H9 (cell line): ENCODE results near the gene GBA2. TPM values are rescaled to one million over a fixed set of nuclear protein-coding genes. Genes with fewer than 3 reads are reported as not detected.

Experiments
- DNase-seq: peaks from one replicate; pipeline ENCODE4 v3.0.0-alpha.2; 2017
- H2AFZ ChIP-seq: one replicate; pipeline ENCODE4 v1.6.1; 2013; ENCODE audit warnings: mild to moderate bottlenecking, low read length, control low read depth, moderate library complexity
- H2AK5ac ChIP-seq: 2 replicates; pipeline ENCODE4 v1.6.1; 2013; ENCODE audit warnings: low read length, control low read depth, mixed read lengths; ENCODE audit not compliant: insufficient read length
- H2BK120ac ChIP-seq: one replicate; pipeline ENCODE4 v1.6.1; 2013; ENCODE audit warnings: low read depth, mild to moderate bottlenecking, low read length, control low read depth, inconsistent platforms; ENCODE audit not compliant: poor library complexity, severe bottlenecking
- H2BK12ac ChIP-seq: 2 replicates; pipeline ENCODE4 v1.6.1; 2013; ENCODE audit warnings: low read length, control low read depth, mixed read lengths, low read depth; ENCODE audit not compliant: insufficient read length
- H2BK15ac ChIP-seq: 2 replicates; pipeline ENCODE4 v1.6.1; 2013; ENCODE audit warnings: low read depth, low read length, control low read depth
- H2BK20ac ChIP-seq: one replicate; pipeline ENCODE4 v1.6.1; 2013; ENCODE audit warnings: low read depth, mild to moderate bottlenecking, low read length, control low read depth, inconsistent platforms; ENCODE audit not compliant: poor library complexity, severe bottlenecking
- H2BK5ac ChIP-seq: 2 replicates; pipeline ENCODE4 v1.6.1; 2013; ENCODE audit warnings: low read length, control low read depth, mixed read lengths; ENCODE audit not compliant: insufficient read length
- H3K14ac ChIP-seq: 2 replicates; pipeline ENCODE4 v1.6.1; 2013; ENCODE audit warnings: low read length, control low read depth; ENCODE audit not compliant: insufficient read depth
- H3K18ac ChIP-seq: 2 replicates; pipeline ENCODE4 v1.6.1; 2013; ENCODE audit warnings: low read depth, mild to moderate bottlenecking, mixed read lengths, low read length, control low read depth; ENCODE audit not compliant: insufficient read length
- H3K23ac ChIP-seq: 2 replicates; pipeline ENCODE4 v1.6.1; 2013; ENCODE audit warnings: low read length, control low read depth, mixed read lengths, low read depth; ENCODE audit not compliant: insufficient read length
- H3K23me2 ChIP-seq: 2 replicates; pipeline ENCODE4 v1.6.1; 2013; ENCODE audit warnings: low read depth, mild to moderate bottlenecking, mixed read lengths, low read length, control low read depth; ENCODE audit not compliant: insufficient read length, poor library complexity, severe bottlenecking
- H3K27ac ChIP-seq: 2 replicates; pipeline ENCODE4 v1.5.1; 2013; ENCODE audit warnings: low read length, control low read depth, mixed read lengths, low read depth; ENCODE audit not compliant: insufficient read length
- H3K27me3 ChIP-seq: 2 replicates; pipeline ENCODE4 v1.6.1; 2013; ENCODE audit warnings: low read length, control low read depth, inconsistent platforms; ENCODE audit not compliant: insufficient read depth
- H3K4ac ChIP-seq: 2 replicates; pipeline ENCODE4 v1.6.1; 2013; ENCODE audit warnings: low read depth, mild to moderate bottlenecking, control low read depth, inconsistent platforms, low read length, moderate library complexity
- H3K4me1 ChIP-seq: 2 replicates; pipeline ENCODE4 v1.6.1; 2013; ENCODE audit warnings: low read length, control low read depth, inconsistent platforms; ENCODE audit not compliant: insufficient read depth
- H3K4me2 ChIP-seq: 2 replicates; pipeline ENCODE4 v1.6.1; 2013; ENCODE audit warnings: low read length, control low read depth, mixed read lengths; ENCODE audit not compliant: insufficient read length, insufficient read depth
- H3K56ac ChIP-seq: 2 replicates; pipeline ENCODE4 v1.6.1; 2013; ENCODE audit warnings: low read depth, mild to moderate bottlenecking, mixed read lengths, low read length, control low read depth; ENCODE audit not compliant: insufficient read length
- H3K79me1 ChIP-seq: 2 replicates; pipeline ENCODE4 v1.6.1; 2013; ENCODE audit warnings: low read depth, mild to moderate bottlenecking, moderate library complexity, low read length, control low read depth, inconsistent platforms; ENCODE audit not compliant: insufficient read depth, poor library complexity, severe bottlenecking
- H3K79me2 ChIP-seq: 2 replicates; pipeline ENCODE4 v1.6.1; 2013; ENCODE audit warnings: low read length, control low read depth, inconsistent platforms; ENCODE audit not compliant: insufficient read depth
- H3K9ac ChIP-seq: 2 replicates; pipeline ENCODE4 v1.6.1; 2013; ENCODE audit warnings: low read length, control low read depth, mixed read lengths; ENCODE audit not compliant: insufficient read length; ENCODE audit errors: extremely low read depth
- H3K9me3 ChIP-seq: one replicate; pipeline ENCODE4 v1.6.1; 2013; ENCODE audit warnings: low read depth, low read length, inconsistent platforms; ENCODE audit not compliant: control insufficient read depth
- H3T11ph ChIP-seq: one replicate; pipeline ENCODE4 v1.6.1; 2013; ENCODE audit warnings: mild to moderate bottlenecking, low read length, control low read depth, inconsistent platforms
- H4K20me1 ChIP-seq: one replicate; pipeline ENCODE4 v1.6.1; 2013; ENCODE audit not compliant: control insufficient read depth, insufficient read length, insufficient read depth
- H4K5ac ChIP-seq: 2 replicates; pipeline ENCODE4 v1.6.1; 2013; ENCODE audit warnings: low read depth, mild to moderate bottlenecking, mixed read lengths, low read length, control low read depth; ENCODE audit not compliant: insufficient read length
- H4K8ac ChIP-seq: replicated peaks from 2 replicates; pipeline ENCODE4 v1.6.1; 2013; ENCODE audit warnings: low read length, control low read depth, mixed read lengths, low read depth; ENCODE audit not compliant: insufficient read length
- H4K91ac ChIP-seq: 2 replicates; pipeline ENCODE4 v1.6.1; 2013; ENCODE audit warnings: low read depth, mild to moderate bottlenecking, moderate library complexity, mixed read lengths, low read length, control low read depth; ENCODE audit not compliant: insufficient read length
- H3K27ac Mint-ChIP-seq, 3 experiments: 2 replicates in 2 of 3; 3 replicates in 1 of 3; pipeline ENCODE4 v1.8.0; 2020 to 2021; ENCODE audit warnings: mixed read lengths in 3 of 3, mild to moderate bottlenecking in 1 of 3, moderate library complexity in 1 of 3
- H3K27me3 Mint-ChIP-seq: 2 replicates; pipeline ENCODE4 v1.8.0; 2021; ENCODE audit warnings: low read depth, mild to moderate bottlenecking, moderate library complexity, mixed read lengths
- H3K36me3 Mint-ChIP-seq, 3 experiments: 2 replicates in 2 of 3; 3 replicates in 1 of 3; pipeline ENCODE4 v1.8.0; 2020 to 2021; ENCODE audit warnings: low read depth in 3 of 3, mixed read lengths in 3 of 3; ENCODE audit not compliant: insufficient read depth in 1 of 3
- H3K4me1 Mint-ChIP-seq, 2 experiments: 2 replicates each; pipeline ENCODE4 v1.8.0; 2020; ENCODE audit warnings: mixed read lengths in 2 of 2
- H3K4me3 Mint-ChIP-seq, 2 experiments: 2 replicates in 1 of 2; 3 replicates in 1 of 2; pipeline ENCODE4 v1.8.0; 2020 to 2021; ENCODE audit warnings: mild to moderate bottlenecking in 2 of 2, mixed read lengths in 2 of 2, moderate library complexity in 1 of 2
- H3K9me3 Mint-ChIP-seq, 2 experiments: 2 replicates in 1 of 2; 3 replicates in 1 of 2; pipeline ENCODE4 v1.8.0; 2020; ENCODE audit warnings: mild to moderate bottlenecking in 2 of 2, mixed read lengths in 2 of 2, moderate library complexity in 1 of 2
- WGBS: extraction: QIAGEN DNeasy Blood & Tissue Kit; methylation state at CpG from one replicate; pipeline ENCODE4 v1.1.7; 2013; ENCODE audit warnings: missing lambda C conversion rate, low lambda C conversion rate, mixed read lengths; ENCODE audit not compliant: insufficient read length; ENCODE audit errors: extremely low coverage; 5-methylcytosine and 5-hydroxymethylcytosine counted together
- total RNA-seq: library from RNA; stranded (reverse); gene quantifications from 2 replicates; pipeline ENCODE4 v1.2.1, GENCODE V29; 2021
- TF ChIP-seq, protein P1 (sequence below): fragments of 200-600 bp; sonication (generic); conservative IDR thresholded peaks from 3 replicates; pipeline ENCODE4 v1.8.0; 2021; ENCODE audit warnings: antibody characterized with exemption, mild to moderate bottlenecking

GBA2 gene
- total RNA-seq, 1 experiment from 2014 or later: 103 TPM

DNA sequence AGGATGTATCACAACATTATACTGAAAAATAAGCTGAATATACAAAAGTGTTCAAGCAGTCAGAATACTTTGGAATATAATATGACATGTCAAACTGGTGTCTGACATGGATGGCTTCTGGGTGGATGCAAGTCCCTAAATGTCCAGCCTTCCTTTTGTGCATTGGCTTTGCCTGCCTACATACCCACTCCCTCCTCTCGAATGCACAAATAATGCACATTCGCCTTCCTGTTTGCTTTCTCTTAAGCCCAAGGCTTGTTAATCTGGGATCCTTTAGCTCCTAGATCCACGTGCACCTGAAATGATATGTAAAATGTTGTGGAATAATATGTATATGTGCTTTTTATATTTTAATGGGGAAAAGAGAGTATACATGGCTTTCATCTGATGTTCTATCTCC, 29.5 kb upstream of the GBA2 start:
- Histone ChIP-seq H2AFZ (no peak overlapping the region), H3K4me1 (peaks cover 4% of the 10 kb centered on the region; the same call in 1 of the 2 replicates), H3K4me2 (no peak overlapping the region), H4K8ac (no peak overlapping the region), H3K9ac (no peak overlapping the region), H3K14ac (no peak overlapping the region), H4K91ac (no peak overlapping the region), H4K20me1 (no peaks in the 10 kb centered on the region), H3K79me2 (no peaks in the 10 kb centered on the region), H2BK15ac (no peak overlapping the region), H2AK5ac (no peak overlapping the region), H2BK5ac (no peak overlapping the region), H3K23ac (no peak overlapping the region), H3T11ph (no peak overlapping the region), H2BK12ac (no peak overlapping the region), H3K9me3 (no peaks in the 10 kb centered on the region), H3K27me3 (no peaks in the 10 kb centered on the region), H3K18ac (no peak overlapping the region), H4K5ac (no peak overlapping the region), H3K79me1 (no peaks in the 10 kb centered on the region), H3K27ac (no peak overlapping the region), H3K23me2 (no peaks in the 10 kb centered on the region), H2BK20ac (no peak overlapping the region), H3K56ac (no peak overlapping the region), H2BK120ac (no peak overlapping the region), H3K4ac (no peak overlapping the region)
- Mint-ChIP-seq H3K27me3 (no peaks in the 10 kb centered on the region), H3K9me3 (no peaks in the 10 kb centered on the region), H3K4me3 (no peak overlapping the region), H3K27ac (no peak overlapping the region), H3K4me1 (peaks cover 15 to 19% of the 10 kb centered on the region in 2 experiments), H3K36me3 (peaks cover 4 to 12% (median 4%) of the 10 kb centered on the region in 3 experiments; a peak in 6 of 7 replicates)
- TF ChIP-seq, protein P1, sequence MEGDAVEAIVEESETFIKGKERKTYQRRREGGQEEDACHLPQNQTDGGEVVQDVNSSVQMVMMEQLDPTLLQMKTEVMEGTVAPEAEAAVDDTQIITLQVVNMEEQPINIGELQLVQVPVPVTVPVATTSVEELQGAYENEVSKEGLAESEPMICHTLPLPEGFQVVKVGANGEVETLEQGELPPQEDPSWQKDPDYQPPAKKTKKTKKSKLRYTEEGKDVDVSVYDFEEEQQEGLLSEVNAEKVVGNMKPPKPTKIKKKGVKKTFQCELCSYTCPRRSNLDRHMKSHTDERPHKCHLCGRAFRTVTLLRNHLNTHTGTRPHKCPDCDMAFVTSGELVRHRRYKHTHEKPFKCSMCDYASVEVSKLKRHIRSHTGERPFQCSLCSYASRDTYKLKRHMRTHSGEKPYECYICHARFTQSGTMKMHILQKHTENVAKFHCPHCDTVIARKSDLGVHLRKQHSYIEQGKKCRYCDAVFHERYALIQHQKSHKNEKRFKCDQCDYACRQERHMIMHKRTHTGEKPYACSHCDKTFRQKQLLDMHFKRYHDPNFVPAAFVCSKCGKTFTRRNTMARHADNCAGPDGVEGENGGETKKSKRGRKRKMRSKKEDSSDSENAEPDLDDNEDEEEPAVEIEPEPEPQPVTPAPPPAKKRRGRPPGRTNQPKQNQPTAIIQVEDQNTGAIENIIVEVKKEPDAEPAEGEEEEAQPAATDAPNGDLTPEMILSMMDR: no peak
- DNase-seq: no peak
- WGBS: no CpG with 5 or more reads among the region's 3 CpGs
